GM12878 (cell line): ENCODE results near the gene YARS2. TPM values are rescaled to one million over a fixed set of nuclear protein-coding genes. Genes with fewer than 3 reads are reported as not detected.

Source experiments
- ATAC-seq: fragments of 200-7000 bp; cut with Tn5 transposase; 3 replicates; pipeline ENCODE4 v1.9.1; 2020; ENCODE audit warnings: mild to moderate bottlenecking, moderate library complexity
- Bru-seq: library from RNA; stranded (reverse); fragments of 400-500 nt; gene quantifications from one replicate; lab custom pipeline; 2021; lab: Mats Ljungman, UMichigan
- BruChase-seq, 2 experiments: library from RNA; stranded (reverse); fragments of 400-500 nt; gene quantifications; one replicate each; lab custom pipeline; 2021; lab: Mats Ljungman, UMichigan
- BruUV-seq: library from RNA; stranded (reverse); fragments of 400-500 nt; replicated peaks from 2 replicates; lab custom pipeline; 2021; lab: Mats Ljungman, UMichigan
- CTCF ChIA-PET: fragments of 300-600 bp; sonication (Branson Sonifier 250); formaldehyde crosslinking; extraction: SDS; loops from one replicate; lab custom pipeline; 2021; ENCODE audit warnings: inconsistent platforms; lab: Yijun Ruan, JAX
- POLR2A ChIA-PET: fragments of 350-600 bp; formaldehyde crosslinking; extraction: SDS; loops from one replicate; lab custom pipeline; 2021; ENCODE audit warnings: inconsistent platforms; lab: Charles Lee
- RAD21 ChIA-PET: fragments of 300-600 bp; sonication (Branson Sonifier 250); formaldehyde crosslinking; loops from one replicate; lab custom pipeline; 2023; ENCODE audit warnings: antibody characterized with exemption; ENCODE audit not compliant: unreplicated experiment; lab: Charles Lee
- SMC1A ChIA-PET: fragments of 300-600 bp; sonication (Branson Sonifier 250); formaldehyde crosslinking; loops from one replicate; lab custom pipeline; 2023; ENCODE audit not compliant: unreplicated experiment, uncharacterized antibody; lab: Charles Lee
- DNase-seq: peaks from one replicate; pipeline ENCODE4 v3.0.0-alpha.2; 2011; ENCODE audit warnings: low read depth, low spot score
- FAIRE-seq: peaks from 3 replicates; lab custom pipeline; 2011; peaks lifted over from hg19 to GRCh38; lab: Jason Lieb, UNC
- H2AFZ ChIP-seq: 2 replicates; pipeline ENCODE4 v1.6.0; 2011; ENCODE audit warnings: low read depth, low read length, control low read depth; ENCODE audit not compliant: control insufficient read depth
- H3K27ac ChIP-seq: 2 replicates; pipeline ENCODE4 v1.5.1; 2011; ENCODE audit warnings: control low read depth; ENCODE audit not compliant: control insufficient read depth, insufficient read depth
- H3K27me3 ChIP-seq, 2 experiments: replicated peaks in 1 of 2; 2 replicates each; pipeline versions ENCODE4 v1.6.0 to v1.6.1; 2011; ENCODE audit warnings: low read length in 1 of 2; ENCODE audit not compliant: control insufficient read depth in 2 of 2, insufficient read depth in 2 of 2
- H3K36me3 ChIP-seq, 2 experiments: 2 replicates each; pipeline ENCODE4 v1.5.1; 2011; ENCODE audit warnings: low read length in 1 of 2; ENCODE audit not compliant: control insufficient read depth in 2 of 2, insufficient read depth in 2 of 2
- H3K4me1 ChIP-seq: 2 replicates; pipeline ENCODE4 v1.6.1; 2011; ENCODE audit warnings: mild to moderate bottlenecking, low read length, moderate library complexity, mixed read lengths; ENCODE audit not compliant: control insufficient read depth, insufficient read depth
- H3K4me2 ChIP-seq: 2 replicates; pipeline ENCODE4 v1.6.0; 2011; ENCODE audit warnings: control low read depth; ENCODE audit not compliant: control insufficient read depth, insufficient read depth
- H3K4me3 ChIP-seq: fragments of 200-600 bp; sonication (generic); 2 replicates; pipeline ENCODE4 v1.5.1; 2016
- H3K79me2 ChIP-seq: 2 replicates; pipeline ENCODE4 v1.6.0; 2011; ENCODE audit warnings: low read length; ENCODE audit not compliant: control insufficient read depth, insufficient read depth
- H3K9ac ChIP-seq: 2 replicates; pipeline ENCODE4 v1.8.0; 2011; ENCODE audit warnings: low read length, control low read depth, mixed read lengths; ENCODE audit not compliant: control insufficient read depth, insufficient read depth
- H3K9me3 ChIP-seq: replicated peaks from 3 replicates; pipeline ENCODE4 v1.5.1; 2011; ENCODE audit warnings: mild to moderate bottlenecking, low read length; ENCODE audit not compliant: control insufficient read depth, insufficient read depth
- H4K20me1 ChIP-seq: 2 replicates; pipeline ENCODE4 v1.6.0; 2011; ENCODE audit not compliant: control insufficient read depth, insufficient read depth
- CEBPZ ChIP-seq: fragments of 150-350 bp; IDR thresholded peaks from 2 replicates; pipeline ENCODE4 v1.6.1; 2016; ENCODE audit warnings: low read depth, low read length
- IKZF2 ChIP-seq, 2 experiments: fragments of 450-650 bp; IDR thresholded peaks; 2 replicates each; pipeline ENCODE4 v1.6.1; 2017; ENCODE audit warnings: mild to moderate bottlenecking in 2 of 2, moderate library complexity in 2 of 2
- KLF5 ChIP-seq: fragments of 450-650 bp; IDR thresholded peaks from 2 replicates; pipeline ENCODE4 v1.6.1; 2014; ENCODE audit warnings: mild to moderate bottlenecking; ENCODE audit not compliant: partially characterized antibody
- MTA3 ChIP-seq: IDR thresholded peaks from 2 replicates; pipeline ENCODE4 v1.6.1; 2012; ENCODE audit warnings: low read length, inconsistent platforms, borderline replicate concordance
- MYB ChIP-seq: fragments of 150-350 bp; IDR thresholded peaks from 2 replicates; pipeline ENCODE4 v1.6.1; 2014; ENCODE audit warnings: mild to moderate bottlenecking, low read depth, low read length, borderline replicate concordance
- NFYA ChIP-seq: IDR thresholded peaks from 2 replicates; pipeline ENCODE4 v1.6.1; 2011; ENCODE audit warnings: low read depth, mild to moderate bottlenecking, low read length, improper control_type of control experiment, borderline replicate concordance
- POLR2A ChIP-seq: IDR thresholded peaks from 2 replicates; pipeline ENCODE4 v1.6.1; 2011; ENCODE audit warnings: low read depth, mild to moderate bottlenecking, low read length
- RAD21 ChIP-seq: IDR thresholded peaks from 2 replicates; pipeline ENCODE4 v1.6.1; 2011; ENCODE audit warnings: mild to moderate bottlenecking, low read depth, low read length, moderate library complexity; ENCODE audit not compliant: insufficient read depth
- SMAD5 ChIP-seq: IDR thresholded peaks from 2 replicates; pipeline ENCODE4 v1.6.1; 2016; ENCODE audit warnings: antibody characterized with exemption, low read depth
- TBL1XR1 ChIP-seq: IDR thresholded peaks from 2 replicates; pipeline ENCODE4 v1.6.1; 2012; ENCODE audit warnings: low read depth, low read length, improper control_type of control experiment
- ZBED1 ChIP-seq: IDR thresholded peaks from 2 replicates; pipeline ENCODE4 v1.6.1; 2016; ENCODE audit warnings: borderline replicate concordance
- ZNF24 ChIP-seq: fragments of 450-650 bp; IDR thresholded peaks from 2 replicates; pipeline ENCODE4 v1.6.1; 2017; ENCODE audit warnings: antibody characterized with exemption, mild to moderate bottlenecking
- WGBS: methylation state at CpG from one replicate; pipeline ENCODE4 v1.1.6; 2016; ENCODE audit warnings: low lambda C conversion rate; ENCODE audit not compliant: insufficient replicate concordance, insufficient coverage; ENCODE audit errors: missing lambda C conversion rate; 5-methylcytosine and 5-hydroxymethylcytosine counted together
- in situ Hi-C: fragments of 300-500 bp; cut with MboI; formaldehyde crosslinking; loops from 9 replicates; pipeline ENCODE4 v1.14.3; 2018; ENCODE audit warnings: mixed read lengths
- intact Hi-C: fragments of 100-400 bp; cut with micrococcal nuclease; formaldehyde crosslinking; loops from one replicate; pipeline ENCODE4 v1.14.2; 2022; ENCODE audit not compliant: unreplicated experiment
- long read RNA-seq, 2 experiments: library from polyadenylated mRNA; unstranded; transcript quantifications; one replicate each; pipeline ENCODE4 v2.0.0, GENCODE V29; 2019 to 2020
- polyA minus RNA-seq, 3 experiments: library from RNA; depleted of rRNA, polyadenylated mRNA; stranded (reverse); fragments of >200 nt; gene quantifications; 2 replicates each; pipeline ENCODE4 v1.2.3, GENCODE V29; 2011
- polyA plus RNA-seq, 11 experiments: library from polyadenylated mRNA; depleted of rRNA in 4 of 11; unstranded in 6 of 11; stranded (reverse) in 5 of 11; fragments of >200 nt; fragmentation: Nextera tagmentation in 4 of 11; fragmentation: Illumina TruSeq in 1 of 11; extraction: Ambion mirVana in 4 of 11; extraction: Trizol in 1 of 11; gene quantifications; 1 replicate in 1 of 11; 2 replicates in 10 of 11; pipeline versions ENCODE4 v1.2.1 to v1.2.3, GENCODE V29; 2011 to 2016; ENCODE audit warnings: inconsistent platforms in 2 of 11, missing spikeins in 2 of 11, low read depth in 1 of 11
- total RNA-seq, 4 experiments: library from RNA; depleted of rRNA in 3 of 4; stranded (reverse); fragments of >200 nt in 3 of 4; fragmentation: Illumina TruSeq in 1 of 4; extraction: Trizol in 1 of 4; gene quantifications; 2 replicates each; pipeline versions ENCODE4 v1.2.1 to v1.2.3, GENCODE V29; 2013 to 2021

YARS2 gene
- 36.2 and 38.9 TPM in 2 replicates for total RNA-seq (2013; cell fraction: nucleolus; rRNA removed)
- total RNA-seq (2014; rRNA removed) (29.6 and 33.9 TPM in 2 replicates), total RNA-seq (2014; rRNA removed; fragmentation: Illumina TruSeq; extraction: Trizol) (28.0 and 31.3 TPM in 2 replicates), total RNA-seq (2021) (20.2 and 20.9 TPM in 2 replicates), polyA plus RNA-seq (2011; rRNA removed) (29.4 and 46.4 TPM in 2 replicates), polyA plus RNA-seq (2014; fragmentation: Illumina TruSeq; extraction: Trizol) (22.1 and 24.8 TPM in 2 replicates), polyA plus RNA-seq (2014; fragmentation: Nextera tagmentation; extraction: Ambion mirVana) (10 to 100 TPM; 13.4 to 20.0 TPM), polyA plus RNA-seq (2014; rRNA removed) (27.5 and 29.7 TPM in 2 replicates), polyA plus RNA-seq (2016; fragmentation: Nextera tagmentation; extraction: Ambion mirVana) (10 to 100 TPM; 41.6 to 46.7 TPM), polyA minus RNA-seq (2011; rRNA and poly(A)+ RNA removed) (14.9 and 19.2 TPM in 2 replicates), Bru-seq, nascent RNA (percentile 82 among the genes with signal in this experiment), BruChase-seq, experiment 1, labeled RNA remaining after a 6-hour chase (percentile 69 among the genes with signal in this experiment), BruChase-seq, experiment 2, labeled RNA remaining after a 2-hour chase (percentile 77 among the genes with signal in this experiment)
- polyA plus RNA-seq (2011; ENCODE audit: low read depth), result 9.0 TPM
- 18.4 and 25.6 TPM in 2 replicates for polyA plus RNA-seq (2011; cell fraction: cytosol; rRNA removed)
- 21.5 and 21.8 TPM in 2 replicates for polyA plus RNA-seq (2011; cell fraction: nucleus; rRNA removed)
- 15.2 TPM in 2 replicates for polyA plus RNA-seq (2012)
- polyA minus RNA-seq (2011; cell fraction: cytosol; rRNA and poly(A)+ RNA removed), result 10.1 and 11.0 TPM in 2 replicates
- polyA minus RNA-seq (2011; cell fraction: nucleus; rRNA and poly(A)+ RNA removed), result 18.5 and 36.4 TPM in 2 replicates
- long read RNA-seq, experiment 1, transcript YARS2-201 (5 exons, 2,122 nt), result major isoform, 49 of 52 reads
- long read RNA-seq, experiment 1, partial matches to known transcripts, result 0 of 52 reads
- long read RNA-seq, experiment 1, other reads (novel, unspliced or antisense), result 3 of 52 reads
- long read RNA-seq, experiment 2, transcript YARS2-201 (5 exons, 2,122 nt), result major isoform, 209 of 227 reads
- long read RNA-seq, experiment 2, partial matches to known transcripts, result 4 of 227 reads
- long read RNA-seq, experiment 2, other reads (novel, unspliced or antisense), result 14 of 227 reads

- WGBS, result under 1% methylated on average over 39 of the region's 39 CpGs
- H3K4me1 ChIP-seq, result no peaks in the 10 kb centered on the region
- CTCF ChIA-PET, result interaction anchor here (0.6 to 5.0 kb wide), 64 partner anchors 11 to 1474 kb away, joined by 3 to 110 read pairs (median 4); partner anchors contain the start of genes ALG10, DNM1L and ETFBKMT
- TF ChIP-seq TBL1XR1 (peak; percentile 48; the same call in 1 of the 2 replicates), ZNF24 (no peak), IKZF2 (IDR thresholded peaks at IDR 0.05) (peak in 1 of 2 experiments; percentile 27; a peak in 2 of 4 replicates), NFYA (no peak), ZBED1 (0 out of 2 replicates have a peak, but pooled peaks have one; percentile 31), RAD21 (peak; percentile 98), POLR2A (peak; percentile 88), SMAD5 (peak; percentile 67; the same call in 1 of the 2 replicates), MYB (no peak), CEBPZ (no peak), MTA3 (peak; percentile 48; the same call in 1 of the 2 replicates), KLF5 (no peak)
Observed at GRCh38 chr12:32755654-32756475, at the start of gene YARS2. Gene YARS2 (minus strand): TSS chr12:32755897. CDS start chr12:32755874, 23 bp downstream.

More at GRCh38 chr12:32755654-32756475, at the start of gene YARS2:
- Histone ChIP-seq H4K20me1 (no peaks in the 10 kb centered on the region), H3K4me3 (peak within 1 kb of the TSS; percentile 77), H3K27ac (peak within 1 kb of the TSS; percentile 89), H3K79me2 (peaks cover 22% of the 10 kb centered on the region), H3K9me3 (no peaks in the 10 kb centered on the region), H3K9ac (peak within 1 kb of the TSS; percentile 93), H3K4me2 (peak within 1 kb of the TSS; percentile 92), H3K27me3 (no peaks in the 10 kb centered on the region), H3K36me3 (peaks cover 0 to 4% of the 10 kb centered on the region in 2 experiments; a peak in 1 of 4 replicates), H2AFZ (peak within 1 kb of the TSS; percentile 84)
- POLR2A ChIA-PET, result interaction anchor here (0.5 to 1.6 kb wide), 8 partner anchors 13 to 1266 kb away, joined by 3 to 21 read pairs (median 4); partner anchors contain the start of genes ALG10 and DNM1L
- intact Hi-C loops, result loop anchor here (1.0 to 10.0 kb wide), 5 partner anchors 163 to 1266 kb away; partner anchors contain the start of gene ALG10
- RAD21 ChIA-PET, result interaction anchor here (0.6 to 4.8 kb wide), 40 partner anchors 12 to 1279 kb away, joined by 3 to 82 read pairs (median 5); partner anchors contain the start of genes ALG10, DNM1L and ETFBKMT
- ATAC-seq, result peak; percentile 94
- in situ Hi-C loops, result loop anchor here (5.0 to 25.0 kb wide), 4 partner anchors 156 to 1606 kb away; partner anchors contain the start of gene ALG10
- SMC1A ChIA-PET, result interaction anchor here (0.6 to 4.9 kb wide), 43 partner anchors 11 to 1280 kb away, joined by 3 to 67 read pairs (median 4); partner anchors contain the start of genes ALG10 and DNM1L
- FAIRE-seq, result peak; percentile 98
- DNase-seq, result peak; percentile 92
- BruUV-seq, result no TSS peak
